GM18499 (cell line): Measurements from ENCODE around the gene FAM83E.
"Not testable (repeated sequence)": the region's sequence is repeated elsewhere in the genome, so short reads cannot be mapped to it uniquely, and the experiment has no call there.

Source experiments
- ATAC-seq: cut with Tn5 transposase; IDR thresholded peaks from one replicate; pipeline ENCODE4 v1.9.1; 2021; ENCODE audit warnings: moderate number of reproducible peaks; ENCODE audit not compliant: insufficient read depth, unreplicated experiment

The FAM83E gene

DNA sequence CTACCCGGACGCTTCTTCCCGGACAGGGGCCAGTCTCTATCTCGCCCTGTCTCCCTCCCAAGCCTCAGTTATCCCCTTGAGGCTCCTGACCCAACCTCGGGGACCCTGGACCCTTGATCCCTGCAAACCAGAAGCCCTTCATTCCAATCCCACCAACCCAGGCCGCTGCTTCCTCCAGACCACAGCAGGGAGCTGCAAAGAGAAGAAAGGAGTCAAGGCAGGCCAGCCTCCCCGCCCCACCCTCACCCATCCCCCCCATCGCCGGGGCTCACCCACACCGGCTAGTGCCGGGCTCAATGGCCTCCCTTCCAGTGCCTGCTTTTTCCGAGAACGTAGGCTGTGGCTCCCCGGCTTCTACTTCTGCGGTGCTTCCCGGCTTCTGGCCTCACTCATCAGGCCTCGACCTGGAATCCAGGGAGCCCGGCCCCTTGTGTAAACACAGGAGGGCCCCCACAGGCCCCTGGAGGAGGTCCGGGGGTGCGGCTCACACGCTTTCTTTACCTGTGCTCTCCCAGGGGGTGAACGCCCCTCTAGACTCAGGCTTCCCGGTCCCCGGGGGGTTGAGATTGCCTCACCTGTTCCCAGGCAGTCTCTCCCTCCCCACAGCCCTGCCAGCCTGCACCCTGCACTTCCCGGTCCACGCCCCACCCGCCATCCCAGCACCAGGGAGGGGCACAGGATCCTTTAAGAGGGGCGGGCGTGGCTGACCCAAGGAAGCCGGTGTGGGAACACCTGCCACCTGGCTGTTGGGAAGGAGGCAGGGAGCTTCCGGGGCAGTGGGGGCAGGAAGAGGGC lies at the start of gene FAM83E:
TSS of gene FAM83E (minus strand) at position 641 of the 795 bp plus-strand sequence. CDS start 1,704 bp downstream, outside the sequence.
- no peak for ATAC-seq

DNA sequence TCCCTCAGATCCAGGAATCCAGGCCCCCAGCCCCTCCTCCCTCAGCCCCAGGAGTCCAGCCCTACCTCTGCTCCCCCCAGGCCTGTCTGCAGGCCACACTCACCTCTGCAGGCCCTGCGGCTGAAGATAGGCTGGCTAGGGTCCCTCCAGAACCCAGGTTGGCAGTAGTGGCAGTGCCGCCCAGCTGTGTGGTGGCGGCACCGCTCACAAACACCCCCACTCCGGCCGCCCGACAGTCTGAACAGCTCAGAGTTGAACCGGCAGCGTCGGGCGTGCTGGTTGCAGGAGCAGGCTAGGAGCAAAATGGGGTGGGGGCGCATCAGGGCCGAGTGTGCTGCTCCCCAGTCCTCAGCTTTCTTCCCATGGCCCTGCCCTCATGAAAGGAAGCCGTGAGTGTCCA lies 49.6 kb upstream of the FAM83E start:
- ATAC-seq: no peak

DNA sequence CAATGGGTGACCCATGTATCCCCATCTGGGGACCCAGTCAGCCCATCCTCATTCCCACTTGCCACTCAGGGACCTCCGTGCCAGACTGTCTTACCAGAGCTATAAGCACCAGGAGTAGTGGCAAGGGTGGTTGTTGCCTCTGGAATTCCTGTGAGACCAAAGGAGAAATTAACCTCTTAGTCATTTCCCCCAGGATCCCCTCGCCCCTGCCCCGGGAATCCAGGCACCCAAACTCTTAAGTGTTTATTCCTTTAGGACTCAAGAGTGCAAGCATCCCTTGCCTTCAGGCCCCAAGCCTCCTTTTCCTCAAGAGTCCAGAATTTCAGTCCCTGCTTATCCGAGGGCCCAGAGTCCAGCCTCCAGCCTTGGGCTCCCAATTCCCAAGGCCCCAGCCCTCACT lies 48.8 kb upstream of the FAM83E start:
- no peak for ATAC-seq

DNA sequence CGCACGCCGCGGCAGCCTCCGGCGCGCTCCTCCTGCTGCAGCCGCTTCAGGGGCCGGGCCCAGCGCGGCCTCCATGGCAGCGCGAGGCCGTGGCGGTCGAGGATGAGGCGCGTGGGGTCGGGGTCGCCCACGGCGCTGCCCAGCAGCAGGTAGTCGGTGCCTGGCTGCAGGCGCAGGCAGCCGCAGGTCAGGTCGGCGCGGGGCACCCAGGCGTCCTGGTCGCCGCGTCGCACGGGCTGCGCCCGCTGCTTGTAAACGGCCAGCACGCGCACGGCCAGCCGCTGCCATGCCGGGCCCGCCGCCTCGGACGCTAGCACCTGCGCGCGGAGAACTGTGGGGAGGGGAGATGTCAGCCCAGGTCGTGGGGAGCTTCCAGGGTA lies 46.8 kb upstream of the FAM83E start:
- no peak for ATAC-seq

DNA sequence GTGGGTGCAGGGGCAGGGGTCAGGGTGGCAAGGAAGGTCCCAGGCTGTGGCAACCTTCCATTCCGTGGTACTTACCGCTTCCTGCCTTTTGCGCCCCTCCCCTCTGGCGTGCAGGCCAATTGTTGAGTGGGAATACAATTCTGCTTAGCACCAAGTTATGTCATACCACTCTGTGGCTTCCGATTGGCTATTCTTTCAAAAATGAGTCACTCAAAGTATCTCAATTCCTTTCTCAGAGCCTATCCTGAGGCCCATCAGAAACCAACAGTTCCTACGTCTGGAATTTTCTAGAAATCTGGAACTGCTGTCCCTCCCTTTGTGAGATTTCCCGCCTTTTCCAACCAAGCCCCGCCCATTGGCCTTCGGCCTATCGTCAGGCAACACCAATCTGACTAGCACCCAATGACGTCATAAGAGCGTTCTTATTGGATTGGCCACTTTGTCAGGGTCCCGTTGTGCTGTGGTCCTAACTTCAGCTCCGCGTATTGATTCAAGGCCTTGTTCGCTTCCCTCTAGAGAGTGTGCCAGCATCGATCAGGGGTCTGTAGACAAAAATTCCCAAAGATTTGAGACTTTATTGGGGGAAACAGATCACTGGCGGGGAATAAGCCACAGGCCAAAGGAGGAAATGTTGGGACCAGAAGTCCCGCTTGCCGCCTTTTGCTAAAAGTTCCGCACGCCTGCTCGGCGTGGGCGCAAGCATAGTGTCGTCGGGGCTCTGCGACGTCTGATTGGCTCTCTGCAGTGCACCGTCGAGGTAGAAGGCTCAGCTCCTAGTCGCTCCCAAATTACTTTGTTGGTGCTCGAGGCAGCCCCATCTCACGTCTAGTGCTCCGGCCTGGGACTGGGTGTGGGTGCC lies 46.2 kb upstream of the FAM83E start:
- no peak for ATAC-seq

DNA sequence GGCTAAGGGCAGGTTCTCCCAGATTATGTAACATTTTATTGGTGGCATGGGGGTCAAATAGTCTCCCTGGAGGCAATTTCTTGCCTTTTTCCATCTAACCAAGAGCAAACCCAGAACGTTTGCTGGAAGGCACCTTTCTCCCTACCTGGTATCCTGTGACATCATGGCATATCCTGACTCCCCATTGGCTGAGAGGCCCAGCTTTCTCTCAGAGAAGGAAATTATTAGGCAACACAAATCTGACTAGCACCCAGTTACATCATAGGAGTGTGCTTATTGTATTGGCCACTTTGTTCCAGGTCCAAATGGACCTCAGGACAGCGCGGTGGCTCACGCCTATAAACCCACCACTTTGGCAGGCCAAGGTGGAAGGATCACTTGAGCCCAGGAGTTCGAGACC lies 44.9 kb upstream of the FAM83E start:
- no peak for ATAC-seq

DNA sequence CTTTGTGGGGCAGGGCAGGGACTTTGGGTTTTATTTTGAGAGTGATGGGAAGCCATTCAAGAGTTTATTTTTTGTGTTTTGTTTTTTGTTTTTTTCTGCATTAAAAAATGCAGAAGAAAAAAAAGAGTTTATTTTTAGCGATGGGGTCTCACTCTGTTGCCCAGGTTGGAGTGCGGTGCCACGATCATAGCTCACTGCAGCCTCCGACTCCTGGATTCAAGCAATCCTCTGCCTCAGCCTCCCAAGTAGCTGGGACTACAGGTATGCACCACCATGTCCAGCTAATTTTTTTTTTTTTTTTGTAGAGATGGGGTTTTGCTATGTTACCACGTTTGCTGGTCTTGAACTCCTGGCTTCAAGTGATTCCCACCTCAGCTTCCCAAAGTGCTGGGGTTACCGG lies 43.6 kb upstream of the FAM83E start:
- ATAC-seq: no peak

DNA sequence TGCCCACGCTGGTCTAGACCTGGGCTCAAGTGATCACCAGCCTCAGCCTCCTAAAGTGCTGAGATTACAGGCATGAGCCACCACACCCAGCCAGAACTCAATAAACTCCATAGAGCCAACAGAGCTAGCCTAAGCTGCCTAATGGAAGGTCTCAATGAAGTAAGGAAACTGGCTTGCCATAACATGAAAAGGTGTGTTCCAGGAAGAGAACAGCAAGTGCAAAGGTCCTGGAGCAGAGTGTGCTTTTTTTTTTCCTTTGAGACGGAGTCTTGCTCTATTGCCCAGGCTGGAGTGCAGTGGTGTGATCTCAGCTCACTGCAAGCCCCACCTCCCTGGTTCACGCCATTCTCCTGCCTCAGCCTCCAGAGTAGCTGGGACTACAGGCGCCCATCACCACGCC lies 43.0 kb upstream of the FAM83E start:
- ATAC-seq: not testable (repeated sequence)

DNA sequence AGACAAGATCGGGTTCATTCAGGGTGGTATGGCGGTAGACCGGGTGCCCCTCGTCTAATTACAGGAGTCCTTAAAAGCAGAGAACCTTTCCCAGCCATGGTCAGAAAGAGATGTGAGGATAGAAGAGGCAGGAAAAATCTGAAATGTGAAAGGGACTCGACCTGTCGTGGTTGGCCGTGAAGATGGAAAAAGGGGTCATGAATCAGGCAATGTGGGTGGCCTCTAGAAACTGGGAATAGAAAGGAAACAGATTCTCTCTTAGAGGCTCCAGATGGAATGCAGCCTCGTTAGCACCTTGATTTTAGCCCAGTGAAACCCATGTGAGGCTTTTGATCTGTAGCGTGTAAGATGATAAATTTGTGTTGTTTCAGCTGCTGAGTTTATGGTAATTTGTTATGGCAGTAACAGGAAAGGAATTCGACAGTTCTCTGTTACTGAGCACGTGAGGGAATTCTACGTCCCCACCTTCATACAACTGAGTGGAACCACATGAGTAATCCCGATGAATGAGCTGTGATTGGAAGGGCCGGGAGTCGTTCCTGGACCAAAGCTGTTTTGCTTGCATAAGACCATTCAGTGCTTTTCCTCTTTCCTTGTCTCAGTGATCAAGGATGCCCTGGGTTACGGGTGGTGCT lies 42.1 kb upstream of the FAM83E start:
- ATAC-seq: no peak

DNA sequence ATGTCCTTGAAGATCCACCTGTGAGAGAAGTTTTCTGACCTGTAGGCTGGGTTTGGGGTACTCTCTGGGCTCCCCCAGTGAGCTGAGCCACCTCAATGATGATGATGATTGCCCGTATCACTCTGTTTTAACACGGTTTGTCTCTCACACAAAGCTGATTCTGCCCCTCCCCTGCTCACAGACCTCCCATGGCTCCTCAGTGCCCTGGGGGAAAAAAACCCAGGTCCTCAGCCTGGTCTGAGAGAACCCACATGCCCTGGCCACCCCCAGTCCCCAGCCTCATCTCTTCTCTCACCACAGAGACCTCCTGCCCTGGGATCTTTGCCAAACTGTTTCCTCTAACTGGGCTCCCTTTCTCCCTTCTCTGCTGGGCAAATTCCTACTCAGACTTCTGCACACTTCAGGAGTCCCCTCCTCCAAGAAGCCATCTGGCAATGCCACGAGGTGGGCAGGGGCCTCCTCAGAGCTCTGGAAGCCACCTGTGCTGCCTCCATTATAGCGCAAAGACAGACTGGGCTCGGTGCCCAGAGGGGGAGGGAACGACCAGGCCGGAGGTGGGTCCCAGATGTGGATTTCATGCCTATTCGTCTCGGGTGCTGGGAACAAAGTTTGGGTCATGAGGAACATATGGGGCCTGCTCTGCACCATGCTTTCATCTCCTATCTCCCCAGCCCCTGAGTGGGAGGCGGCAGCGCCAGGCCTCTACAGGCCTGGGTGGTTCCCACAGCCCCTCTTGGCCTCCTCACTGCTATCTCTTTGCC lies 39.6 kb upstream of the FAM83E start:
- ATAC-seq: no peak

DNA sequence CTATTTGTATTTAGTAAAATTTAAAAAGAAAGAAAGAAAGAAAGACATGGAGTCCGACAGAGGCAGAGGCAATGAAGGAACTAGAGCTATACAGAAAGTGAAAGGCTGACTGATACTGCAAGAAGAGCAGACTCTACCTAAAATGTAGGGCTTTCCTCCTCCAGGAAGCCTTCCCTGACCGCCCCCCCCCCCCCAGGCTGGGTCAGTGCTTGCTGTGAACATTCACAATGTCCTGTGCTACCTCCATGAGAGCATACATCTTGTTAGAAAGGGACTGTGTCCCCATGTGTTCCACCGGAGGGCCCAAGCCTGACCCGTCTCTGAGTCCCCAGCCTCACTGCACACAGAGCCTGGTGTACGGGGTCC lies 36.8 kb upstream of the FAM83E start:
- ATAC-seq: no peak

DNA sequence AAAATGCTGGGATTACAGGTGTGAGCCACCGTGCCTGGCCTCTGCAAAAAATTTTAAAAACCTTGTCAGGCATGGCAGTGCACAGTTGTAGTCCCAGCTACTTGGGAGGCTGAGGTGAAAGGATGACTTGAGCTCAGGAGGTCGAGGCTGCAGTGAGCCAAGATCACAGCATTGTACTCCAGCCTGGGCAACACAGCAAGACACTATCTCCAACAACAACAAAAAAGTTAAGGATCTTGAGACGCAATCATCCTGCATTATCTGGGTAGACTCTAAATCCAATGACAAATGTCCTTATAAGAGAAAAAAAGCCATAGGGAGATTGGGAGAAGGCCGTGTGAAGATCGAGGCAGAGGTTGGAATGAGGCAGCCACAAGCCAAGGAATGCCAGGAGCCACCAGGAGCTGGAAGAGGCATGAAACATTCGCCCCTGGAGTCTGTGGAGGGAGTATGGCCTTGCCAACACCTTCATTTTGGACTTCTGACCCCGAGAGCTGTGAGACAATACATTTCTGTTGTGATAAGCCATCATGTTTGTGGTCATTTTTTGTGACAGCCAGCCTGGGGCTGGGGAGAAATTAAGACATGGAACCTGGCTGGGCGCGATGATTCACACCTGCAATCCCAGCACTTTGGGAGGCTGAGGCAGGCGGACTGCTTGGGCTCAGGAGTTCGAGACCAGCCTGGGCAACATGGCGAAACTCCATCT lies 36.3 kb upstream of the FAM83E start:
- ATAC-seq: no peak

DNA sequence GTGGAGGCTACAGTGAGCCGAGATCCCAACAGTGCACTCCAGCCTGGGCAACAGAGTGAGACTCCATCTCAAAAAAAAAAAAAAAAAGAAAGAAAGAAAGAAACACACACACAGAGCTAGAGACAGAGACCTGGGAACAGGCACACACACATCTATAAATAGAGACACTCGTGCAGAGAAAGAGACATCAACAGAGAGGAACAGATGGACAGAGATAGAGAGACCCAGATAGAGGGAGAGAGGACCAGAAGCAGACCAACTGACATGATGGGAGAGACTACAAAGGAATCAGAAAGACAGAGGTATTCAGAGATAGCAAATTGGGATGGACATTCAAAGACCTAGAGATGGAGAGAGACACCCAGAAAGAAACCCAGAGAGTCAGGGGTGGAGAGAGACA lies 33.3 kb upstream of the FAM83E start:
- ATAC-seq: no peak

DNA sequence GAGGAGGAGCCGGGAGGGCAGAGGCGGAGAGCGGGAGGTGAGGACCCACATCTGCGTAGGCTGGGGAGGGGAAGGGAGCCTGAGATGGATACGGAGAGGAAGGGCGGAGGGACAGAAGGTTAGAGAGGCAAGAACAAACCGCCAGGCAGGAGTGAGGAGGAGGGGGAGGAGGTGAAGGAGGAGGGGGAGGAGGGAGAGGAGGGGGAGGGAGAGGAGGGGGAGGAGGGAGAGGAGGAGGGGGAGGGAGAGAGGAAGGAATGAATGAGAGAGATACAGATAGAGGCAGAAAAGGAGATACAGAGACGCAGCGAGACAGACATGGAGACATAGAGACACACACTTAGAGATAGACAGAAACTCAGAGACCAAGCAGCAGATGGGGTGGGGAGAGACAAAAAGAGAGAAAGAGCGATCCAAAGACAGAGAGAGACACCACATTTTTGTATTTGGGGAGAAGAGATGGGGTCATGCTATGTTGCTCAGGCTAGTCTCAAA lies 31.9 kb upstream of the FAM83E start:
- no peak for ATAC-seq

DNA sequence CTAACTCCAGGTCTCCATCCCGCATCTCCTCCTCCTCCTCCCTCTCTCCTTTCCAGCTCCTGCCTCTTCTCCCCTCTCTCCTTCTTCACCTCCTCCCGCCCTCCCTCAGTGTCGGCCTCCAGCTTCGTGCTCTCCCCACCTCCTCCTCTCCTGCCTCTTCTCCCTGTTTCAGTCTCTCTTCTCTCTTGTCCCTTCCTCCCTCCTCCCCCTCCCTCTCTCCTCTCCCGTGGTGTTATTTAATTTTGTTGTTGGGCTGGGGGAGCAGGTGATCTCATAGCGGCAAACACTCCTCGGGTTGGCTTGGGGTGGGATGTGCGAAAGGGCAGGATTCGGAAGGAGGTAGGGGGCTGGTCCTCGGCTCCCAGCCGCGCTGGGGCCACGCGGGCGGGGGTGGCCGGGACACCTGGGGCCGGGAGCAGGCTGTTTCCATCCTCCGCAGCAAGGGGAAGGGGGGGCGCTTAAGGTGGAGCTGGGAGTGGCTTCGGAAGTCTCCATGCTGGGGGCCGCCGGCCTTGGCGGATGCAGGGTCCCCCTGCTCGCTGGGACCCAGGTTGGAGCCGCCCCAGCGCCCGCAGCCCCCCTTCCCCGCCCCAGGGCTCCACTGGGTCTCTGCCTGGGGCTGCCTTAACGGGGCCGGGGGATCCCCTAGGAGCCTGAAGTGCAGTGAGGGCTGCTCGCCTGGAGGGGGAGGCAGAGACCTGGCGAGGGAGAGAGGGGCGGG lies 31.3 kb upstream of the FAM83E start, which contains the start of gene CA11:
TSS of gene CA11 (minus strand) at position 187 of the 721 bp plus-strand sequence. CDS start 555 bp downstream, outside the sequence.
- no peak for ATAC-seq

DNA sequence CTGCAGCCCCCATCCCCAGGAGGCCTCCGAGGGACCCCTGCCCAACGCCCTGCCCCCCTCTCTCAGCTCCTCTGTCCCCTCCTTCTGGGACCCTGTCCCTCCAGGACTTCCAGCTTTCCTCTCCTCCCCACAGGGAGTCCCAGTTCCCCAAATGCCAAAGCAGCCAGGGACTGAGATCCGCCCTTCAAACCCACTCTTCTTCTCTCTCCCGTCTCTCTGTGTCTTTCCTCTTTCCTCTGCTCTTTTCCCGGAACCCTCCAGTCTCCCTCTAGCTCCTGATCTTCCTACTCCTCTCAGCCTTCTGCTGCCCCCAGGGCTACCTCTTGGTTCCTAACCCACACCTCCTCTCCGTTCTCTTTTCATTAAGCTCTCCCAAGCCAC lies 30.7 kb upstream of the FAM83E start:
- no peak for ATAC-seq

DNA sequence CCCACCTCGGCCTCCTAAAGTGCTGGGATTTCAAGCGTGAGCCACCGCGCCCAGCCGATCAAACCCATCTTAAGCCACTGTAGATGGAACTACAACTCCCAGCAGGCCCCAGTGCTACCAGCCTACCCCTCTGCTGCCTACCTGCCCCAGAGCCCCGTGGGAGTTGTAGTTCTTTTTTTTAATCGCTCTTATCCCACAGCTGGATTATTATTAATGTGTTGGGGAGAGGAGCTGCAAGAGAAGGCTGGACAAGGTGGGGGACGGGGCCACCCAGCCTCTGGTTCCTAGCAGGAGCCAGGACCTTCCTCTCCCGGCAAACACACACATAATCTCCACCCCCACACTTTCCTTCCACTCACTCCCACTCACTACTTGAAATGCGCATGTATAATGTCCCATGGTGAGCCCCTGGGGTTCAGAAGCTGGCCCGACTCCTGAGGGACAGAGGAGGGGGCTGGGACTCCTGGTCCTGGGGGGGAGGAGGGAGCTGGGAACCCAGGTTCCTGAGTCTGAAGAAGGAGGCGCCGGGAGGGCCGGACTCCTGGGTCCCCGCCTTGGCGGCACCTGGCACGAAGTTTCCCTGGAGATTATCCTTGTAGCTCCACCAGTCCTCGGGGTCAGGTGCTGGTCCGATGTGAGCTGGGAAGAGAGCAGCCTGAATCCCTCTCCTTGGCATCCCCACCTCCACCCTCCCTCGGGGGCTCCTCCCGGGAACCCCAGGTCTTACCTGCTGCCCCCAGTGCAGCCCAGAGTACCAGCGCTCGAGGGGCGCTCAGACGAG lies 30.2 kb upstream of the FAM83E start:
- ATAC-seq: no peak

DNA sequence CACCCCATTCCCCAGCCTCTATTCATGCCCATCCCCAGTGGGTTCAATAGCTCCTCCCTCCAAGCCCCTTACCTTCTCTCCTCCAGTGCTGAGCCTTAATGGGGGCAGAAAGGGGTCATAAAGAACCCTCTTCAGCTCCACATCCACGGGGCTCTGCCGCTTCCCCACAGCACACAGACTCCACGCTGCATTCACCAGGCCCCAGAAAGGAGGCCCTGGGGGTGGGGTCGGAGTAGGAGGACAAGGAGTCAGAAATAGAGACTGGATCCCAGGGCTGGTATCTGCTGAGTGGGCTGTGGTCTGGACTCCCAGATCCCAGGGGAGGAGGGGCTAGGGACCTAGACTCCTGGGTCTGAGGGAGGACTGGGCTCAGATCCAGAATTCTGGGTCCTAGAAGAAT lies 29.5 kb upstream of the FAM83E start:
- ATAC-seq: no peak
